Urinary bladder (tissue), 4 donors: ENCODE results near the gene GALNTL6. TPM values are rescaled to one million over a fixed set of nuclear protein-coding genes. Genes with fewer than 3 reads are reported as not detected.

Experiments
- DNase-seq: peaks from one replicate; pipeline ENCODE4 v3.0.0-alpha.2; 2015; ENCODE audit errors: extremely low spot score
- H3K27ac ChIP-seq: one replicate; pipeline ENCODE4 v1.5.1; 2013; ENCODE audit warnings: low read depth, mild to moderate bottlenecking, moderate library complexity
- H3K36me3 ChIP-seq: one replicate; pipeline ENCODE4 v1.6.1; 2013; ENCODE audit warnings: mild to moderate bottlenecking, moderate library complexity; ENCODE audit not compliant: insufficient read depth
- H3K4me1 ChIP-seq: one replicate; pipeline ENCODE4 v1.6.1; 2013; ENCODE audit warnings: mild to moderate bottlenecking, moderate library complexity; ENCODE audit not compliant: insufficient read depth
- H3K4me3 ChIP-seq: one replicate; pipeline ENCODE4 v1.5.1; 2013; ENCODE audit warnings: low read depth, low read length
- WGBS: extraction: QIAGEN DNeasy Blood & Tissue Kit; methylation state at CpG from one replicate; pipeline ENCODE4 v1.1.7; 2013; 5-methylcytosine and 5-hydroxymethylcytosine counted together
- polyA plus RNA-seq: library from polyadenylated mRNA; stranded (reverse); fragments of 200-250 nt; gene quantifications from one replicate; pipeline ENCODE4 v1.2.3, GENCODE V29; 2013
- total RNA-seq: library from RNA; depleted of rRNA; stranded (reverse); fragments of >200 nt; gene quantifications from one replicate; pipeline ENCODE4 v1.2.3, GENCODE V29; 2014
- donor health status: healthy with polysubstance abuse.
- donor health status: healthy.

GALNTL6 gene
- total and polyA plus RNA-seq, 2 donors = 0.57 to 1.5 TPM

- H3K4me1 ChIP-seq = no peaks in the 10 kb centered on the region
- DNase-seq = no peak
- 20% methylated on average over 2 of the region's 2 CpGs for WGBS
- no peaks in the 10 kb centered on the region for H3K36me3 ChIP-seq
- H3K27ac ChIP-seq = no peak overlapping the region
- no peak overlapping the region for H3K4me3 ChIP-seq
These were observed 33.0 kb downstream of the GALNTL6 start for GRCh38 chr4:171846232-171846631.

- no peaks in the 10 kb centered on the region for H3K4me1 ChIP-seq
- H3K4me3 ChIP-seq = no peak overlapping the region
- H3K36me3 ChIP-seq = no peaks in the 10 kb centered on the region
- DNase-seq = no peak
- no peak overlapping the region for H3K27ac ChIP-seq
- WGBS = 76% methylated on average over 2 of the region's 2 CpGs
These were observed 33.7 kb downstream of the GALNTL6 start for GRCh38 chr4:171846893-171847292.

- Histone ChIP-seq H3K4me3 (no peak overlapping the region), H3K4me1 (no peaks in the 10 kb centered on the region), H3K36me3 (no peaks in the 10 kb centered on the region), H3K27ac (no peak overlapping the region)
- no peak for DNase-seq
- 68% methylated on average over 1 of the region's 1 CpG for WGBS
These were observed 34.5 kb downstream of the GALNTL6 start for GRCh38 chr4:171847751-171848150.

- no peaks in the 10 kb centered on the region for H3K36me3 ChIP-seq
- DNase-seq = no peak
- 87% methylated on average over 8 of the region's 8 CpGs for WGBS
- H3K4me1 ChIP-seq = no peaks in the 10 kb centered on the region
- no peak overlapping the region for H3K4me3 ChIP-seq
- no peak overlapping the region for H3K27ac ChIP-seq
These were observed 36.5 kb downstream of the GALNTL6 start for GRCh38 chr4:171849686-171850222.

GRCh38 chr4:171851295-171851694, 38.1 kb downstream of the GALNTL6 start:
- H3K4me3 ChIP-seq = no peak overlapping the region
- DNase-seq = no peak
- no peaks in the 10 kb centered on the region for H3K36me3 ChIP-seq
- no peak overlapping the region for H3K27ac ChIP-seq
- H3K4me1 ChIP-seq = no peaks in the 10 kb centered on the region

GRCh38 chr4:171857302-171858012, 44.3 kb downstream of the GALNTL6 start:
- Histone ChIP-seq H3K4me3 (no peak overlapping the region), H3K4me1 (no peaks in the 10 kb centered on the region), H3K27ac (no peak overlapping the region), H3K36me3 (no peaks in the 10 kb centered on the region)
- 77% methylated on average over 3 of the region's 3 CpGs for WGBS
- DNase-seq = no peak

- Histone ChIP-seq H3K36me3 (no peaks in the 10 kb centered on the region), H3K4me1 (no peaks in the 10 kb centered on the region), H3K4me3 (no peak overlapping the region), H3K27ac (no peak overlapping the region)
- 72% methylated on average over 3 of the region's 3 CpGs for WGBS
- DNase-seq = no peak
These were observed 62.1 kb downstream of the GALNTL6 start for GRCh38 chr4:171875291-171875690.

- DNase-seq = no peak
These were observed 63.4 kb downstream of the GALNTL6 start for GRCh38 chr4:171876636-171877035.

GRCh38 chr4:171880136-171880535, 66.9 kb downstream of the GALNTL6 start:
- DNase-seq = no peak
- WGBS = 37% methylated on average over 3 of the region's 3 CpGs
- H3K4me1 ChIP-seq = no peaks in the 10 kb centered on the region
- no peak overlapping the region for H3K4me3 ChIP-seq
- no peak overlapping the region for H3K27ac ChIP-seq
- no peaks in the 10 kb centered on the region for H3K36me3 ChIP-seq

More at GRCh38 chr4:171876636-171877035, 63.4 kb downstream of the GALNTL6 start:
- no peaks in the 10 kb centered on the region for H3K4me1 ChIP-seq
- no peak overlapping the region for H3K27ac ChIP-seq
- no peaks in the 10 kb centered on the region for H3K36me3 ChIP-seq
- H3K4me3 ChIP-seq = no peak overlapping the region
- 77% methylated on average over 4 of the region's 4 CpGs for WGBS

- Histone ChIP-seq H3K4me1 (no peaks in the 10 kb centered on the region), H3K36me3 (no peaks in the 10 kb centered on the region), H3K4me3 (no peak overlapping the region), H3K27ac (no peak overlapping the region)
- 76% methylated on average over 3 of the region's 3 CpGs for WGBS
- no peak for DNase-seq
These were observed 76.5 kb downstream of the GALNTL6 start for GRCh38 chr4:171889681-171890080.

- 39% methylated on average over 2 of the region's 2 CpGs for WGBS
- H3K4me1 ChIP-seq = no peaks in the 10 kb centered on the region
- no peak overlapping the region for H3K4me3 ChIP-seq
- no peaks in the 10 kb centered on the region for H3K36me3 ChIP-seq
- H3K27ac ChIP-seq = no peak overlapping the region
- no peak for DNase-seq
These were observed 77.8 kb downstream of the GALNTL6 start for GRCh38 chr4:171891038-171891437.

GRCh38 chr4:171896426-171896825, 83.2 kb downstream of the GALNTL6 start:
- 65% methylated on average over 3 of the region's 3 CpGs for WGBS
- no peak overlapping the region for H3K4me3 ChIP-seq
- no peak for DNase-seq

GRCh38 chr4:171919314-171919713, 106.1 kb downstream of the GALNTL6 start:
- H3K4me1 ChIP-seq = no peaks in the 10 kb centered on the region
- H3K36me3 ChIP-seq = no peaks in the 10 kb centered on the region
- 75% methylated on average over 2 of the region's 2 CpGs for WGBS
- DNase-seq = no peak
- no peak overlapping the region for H3K27ac ChIP-seq
- no peak overlapping the region for H3K4me3 ChIP-seq

More at GRCh38 chr4:171896426-171896825, 83.2 kb downstream of the GALNTL6 start:
- H3K27ac ChIP-seq = no peak overlapping the region
- no peaks in the 10 kb centered on the region for H3K4me1 ChIP-seq
- H3K36me3 ChIP-seq = no peaks in the 10 kb centered on the region

GRCh38 chr4:171920901-171921300, 107.7 kb downstream of the GALNTL6 start:
- no peak for DNase-seq
- WGBS = 84% methylated on average over 3 of the region's 3 CpGs
- H3K4me3 ChIP-seq = no peak overlapping the region
- H3K4me1 ChIP-seq = no peaks in the 10 kb centered on the region
- H3K36me3 ChIP-seq = no peaks in the 10 kb centered on the region
- H3K27ac ChIP-seq = no peak overlapping the region
